ENCODE measurements around the gene ZNF79. TPM values are rescaled to one million over a fixed set of nuclear protein-coding genes. Genes with fewer than 3 reads are reported as not detected.

Gene ZNF79
- total RNA-seq, 1 experiment from 2014 or later: 11.6 TPM

DNA sequence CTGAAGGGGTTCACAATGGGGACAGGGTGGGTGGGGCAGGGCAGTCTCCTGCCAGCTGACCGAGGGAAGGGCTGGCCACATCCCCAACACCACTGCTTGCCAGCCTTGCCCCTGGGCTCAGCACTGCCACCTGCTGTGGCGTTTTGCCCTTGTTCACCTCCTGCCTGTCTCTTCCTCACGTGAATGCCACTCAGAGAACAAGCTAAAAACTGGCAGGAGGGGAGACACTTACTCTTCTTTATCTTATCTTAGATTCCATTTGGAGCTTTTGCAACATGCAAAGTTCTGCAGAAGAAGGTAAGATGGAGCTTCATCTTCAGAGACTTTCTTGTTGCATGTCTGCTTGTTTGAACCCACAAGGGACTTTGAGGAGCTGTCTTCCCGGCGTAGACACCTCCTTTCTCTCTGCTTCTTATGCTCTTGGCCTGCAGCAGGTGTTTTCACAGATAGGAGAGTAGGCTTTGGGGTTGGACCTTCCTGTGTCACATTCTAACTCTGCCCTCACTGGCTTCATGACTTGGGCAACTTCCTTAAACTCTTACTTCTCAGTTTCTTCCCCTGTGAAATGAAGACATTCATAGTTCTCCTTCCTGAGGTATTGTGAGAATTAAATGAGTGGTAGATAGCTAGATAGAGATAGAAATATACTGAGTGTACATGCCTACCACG is 31.3 kb downstream of the ZNF79 start:
- no TSS peak for BruUV-seq (replicated peaks)
- TF ChIP-seq EZH2 (IDR thresholded peaks at IDR 0.05; ENCODE audit: borderline replicate concordance, low read depth, low read length, poor library complexity, severe bottlenecking): no peak
- TF ChIP-seq, protein P1, sequence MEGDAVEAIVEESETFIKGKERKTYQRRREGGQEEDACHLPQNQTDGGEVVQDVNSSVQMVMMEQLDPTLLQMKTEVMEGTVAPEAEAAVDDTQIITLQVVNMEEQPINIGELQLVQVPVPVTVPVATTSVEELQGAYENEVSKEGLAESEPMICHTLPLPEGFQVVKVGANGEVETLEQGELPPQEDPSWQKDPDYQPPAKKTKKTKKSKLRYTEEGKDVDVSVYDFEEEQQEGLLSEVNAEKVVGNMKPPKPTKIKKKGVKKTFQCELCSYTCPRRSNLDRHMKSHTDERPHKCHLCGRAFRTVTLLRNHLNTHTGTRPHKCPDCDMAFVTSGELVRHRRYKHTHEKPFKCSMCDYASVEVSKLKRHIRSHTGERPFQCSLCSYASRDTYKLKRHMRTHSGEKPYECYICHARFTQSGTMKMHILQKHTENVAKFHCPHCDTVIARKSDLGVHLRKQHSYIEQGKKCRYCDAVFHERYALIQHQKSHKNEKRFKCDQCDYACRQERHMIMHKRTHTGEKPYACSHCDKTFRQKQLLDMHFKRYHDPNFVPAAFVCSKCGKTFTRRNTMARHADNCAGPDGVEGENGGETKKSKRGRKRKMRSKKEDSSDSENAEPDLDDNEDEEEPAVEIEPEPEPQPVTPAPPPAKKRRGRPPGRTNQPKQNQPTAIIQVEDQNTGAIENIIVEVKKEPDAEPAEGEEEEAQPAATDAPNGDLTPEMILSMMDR (conservative IDR thresholded peaks at IDR 0.05; ENCODE audit: low read depth, low read length): peak; percentile 33
- Histone ChIP-seq H3K9me3 (ENCODE audit: low read depth, low read length, poor library complexity, severe bottlenecking) (no peaks in the 10 kb centered on the region), H3K4me1 (ENCODE audit: insufficient read depth, low read length, poor library complexity, severe bottlenecking) (peaks cover 5% of the 10 kb centered on the region), H3K36me3 (ENCODE audit: insufficient read depth, low read length, poor library complexity, severe bottlenecking) (peaks cover 12% of the 10 kb centered on the region), H3K27me3 (replicated peaks; ENCODE audit: insufficient read depth, low read depth, low read length, poor library complexity) (no peaks in the 10 kb centered on the region), H3K4me3 (ENCODE audit: low read depth, low read length, poor library complexity, severe bottlenecking) (no peak overlapping the region), H3K27ac (ENCODE audit: low read depth, low read length, poor library complexity, severe bottlenecking) (no peak overlapping the region)
- ChIA-PET CTCF (no interaction called here), POLR2A (ENCODE audit: low non-redundant PET) (no interaction called here)
- no peak for DNase-seq (ENCODE audit: low spot score)
- intact Hi-C loops (cut with micrococcal nuclease; ENCODE audit: unreplicated experiment): no loop called here

DNA sequence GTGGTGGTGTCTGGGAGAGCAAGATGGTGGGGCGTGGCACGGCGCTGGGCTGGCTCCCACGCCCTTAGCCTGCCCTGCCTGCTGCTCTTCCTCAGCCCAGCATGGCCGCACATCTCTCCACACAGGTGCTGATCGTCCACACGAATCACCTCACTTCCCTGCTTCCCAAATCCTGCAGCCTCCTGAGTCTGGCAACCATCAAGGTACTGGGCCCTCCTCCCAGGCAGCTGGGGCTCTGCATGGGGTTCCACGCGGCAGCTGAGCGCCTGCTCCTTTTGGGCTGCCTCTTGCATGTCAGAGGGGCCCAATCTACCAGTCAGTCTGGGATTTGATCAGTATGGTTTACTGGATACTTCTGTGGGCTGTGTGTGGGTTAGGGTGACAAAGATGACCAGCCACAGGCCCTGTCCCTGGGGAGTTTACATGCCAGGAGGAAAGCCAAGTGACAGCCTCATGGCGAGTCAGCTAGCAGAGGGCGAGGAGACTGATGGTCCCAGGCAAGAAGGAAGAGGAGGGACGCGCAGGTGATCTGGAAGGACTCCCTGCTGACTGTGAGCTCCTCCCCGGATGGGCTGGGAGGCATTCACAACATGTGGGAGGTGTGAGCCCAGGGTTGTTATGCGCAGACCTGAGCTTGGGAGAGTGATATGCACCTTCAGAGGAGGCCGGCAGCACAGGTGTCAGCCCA is 33.2 kb downstream of the ZNF79 start:
- Histone ChIP-seq H3K27me3 (replicated peaks; ENCODE audit: insufficient read depth, low read depth, low read length, poor library complexity) (no peaks in the 10 kb centered on the region), H3K4me1 (ENCODE audit: insufficient read depth, low read length, poor library complexity, severe bottlenecking) (peaks cover 4% of the 10 kb centered on the region), H3K36me3 (ENCODE audit: insufficient read depth, low read length, poor library complexity, severe bottlenecking) (peaks cover 12% of the 10 kb centered on the region), H3K27ac (ENCODE audit: low read depth, low read length, poor library complexity, severe bottlenecking) (no peak overlapping the region), H3K9me3 (ENCODE audit: low read depth, low read length, poor library complexity, severe bottlenecking) (no peaks in the 10 kb centered on the region), H3K4me3 (ENCODE audit: low read depth, low read length, poor library complexity, severe bottlenecking) (no peak overlapping the region)
- no peak for DNase-seq (ENCODE audit: low spot score)
- intact Hi-C loops (cut with micrococcal nuclease; ENCODE audit: unreplicated experiment): no loop called here
- ChIA-PET POLR2A (ENCODE audit: low non-redundant PET) (no interaction called here), CTCF (interaction anchor here (0.7 kb wide), 1 partner anchor 163 kb away, joined by 3 read pairs; no protein-coding TSS in a partner anchor)
- BruUV-seq (replicated peaks): no TSS peak
- TF ChIP-seq, protein P1 (conservative IDR thresholded peaks at IDR 0.05; ENCODE audit: low read depth, low read length): no peak
- no peak for TF ChIP-seq EZH2 (IDR thresholded peaks at IDR 0.05; ENCODE audit: borderline replicate concordance, low read depth, low read length, poor library complexity, severe bottlenecking)

DNA sequence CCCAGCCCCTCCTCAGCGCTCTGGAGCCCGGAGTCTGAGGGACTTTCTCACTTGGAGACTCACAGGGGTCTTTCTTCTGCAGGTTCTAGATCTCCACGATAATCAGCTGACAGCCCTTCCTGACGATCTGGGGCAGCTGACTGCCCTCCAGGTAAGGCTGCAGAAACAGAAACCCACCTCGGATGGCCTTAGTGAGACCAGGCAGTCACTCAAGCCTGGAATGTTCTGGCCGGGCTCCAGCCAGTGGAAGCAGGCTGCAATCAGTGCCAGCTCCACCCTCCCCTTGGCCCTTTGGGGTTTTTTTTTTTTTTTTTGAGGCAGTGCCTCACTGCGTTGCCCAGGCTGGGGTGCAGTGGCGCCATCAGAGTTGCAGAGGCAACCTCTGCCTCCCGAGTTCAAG is 34.7 kb downstream of the ZNF79 start:
- TF ChIP-seq EZH2 (IDR thresholded peaks at IDR 0.05; ENCODE audit: borderline replicate concordance, low read depth, low read length, poor library complexity, severe bottlenecking): no peak
- TF ChIP-seq, protein P1 (conservative IDR thresholded peaks at IDR 0.05; ENCODE audit: low read depth, low read length): no peak
- intact Hi-C loops (cut with micrococcal nuclease; ENCODE audit: unreplicated experiment): no loop called here
- ChIA-PET POLR2A (ENCODE audit: low non-redundant PET) (no interaction called here), CTCF (no interaction called here)
- peaks cover 15% of the 10 kb centered on the region for H3K36me3 ChIP-seq (ENCODE audit: insufficient read depth, low read length, poor library complexity, severe bottlenecking)
- no peaks in the 10 kb centered on the region for H3K4me1 ChIP-seq (ENCODE audit: insufficient read depth, low read length, poor library complexity, severe bottlenecking)
- no peak for DNase-seq (ENCODE audit: low spot score)
- no peaks in the 10 kb centered on the region for H3K9me3 ChIP-seq (ENCODE audit: low read depth, low read length, poor library complexity, severe bottlenecking)
- no TSS peak for BruUV-seq (replicated peaks)
- H3K27ac ChIP-seq (ENCODE audit: low read depth, low read length, poor library complexity, severe bottlenecking): no peak overlapping the region
- no peak overlapping the region for H3K4me3 ChIP-seq (ENCODE audit: low read depth, low read length, poor library complexity, severe bottlenecking)
- no peaks in the 10 kb centered on the region for H3K27me3 ChIP-seq (replicated peaks; ENCODE audit: insufficient read depth, low read depth, low read length, poor library complexity)
